HEK293T (cell line): ENCODE results near the gene SLC25A22.

Experiments used
- CTCF ChIA-PET: fragments of 350-600 bp; formaldehyde crosslinking; extraction: SDS; loops from one replicate; lab custom pipeline; 2021; ENCODE audit warnings: antibody characterized with exemption, inconsistent platforms; lab: Yijun Ruan, JAX
- POLR2A ChIA-PET: fragments of 350-600 bp; formaldehyde crosslinking; extraction: SDS; loops from one replicate; lab custom pipeline; 2020; ENCODE audit warnings: antibody characterized with exemption, inconsistent platforms; lab: Yijun Ruan, JAX
- DNase-seq: peaks from one replicate; pipeline ENCODE4 v3.0.0; 2012; ENCODE audit warnings: mixed read lengths; ENCODE audit errors: extremely low spot score
- ARNT ChIP-seq: fragments of 450-650 bp; IDR thresholded peaks from 2 replicates; pipeline ENCODE4 v1.6.1; 2017; ENCODE audit warnings: mild to moderate bottlenecking
- BHLHE40 ChIP-seq: fragments of 450-650 bp; IDR thresholded peaks from 2 replicates; pipeline ENCODE4 v1.6.1; 2016; ENCODE audit warnings: mild to moderate bottlenecking, moderate library complexity, borderline replicate concordance
- CTBP1 ChIP-seq: fragments of 450-650 bp; IDR thresholded peaks from 2 replicates; pipeline ENCODE4 v1.6.1; 2016; ENCODE audit warnings: borderline replicate concordance
- ELF4 ChIP-seq: fragments of 450-650 bp; IDR thresholded peaks from 2 replicates; pipeline ENCODE4 v1.6.1; 2017; ENCODE audit warnings: antibody characterized with exemption
- FOXA1 ChIP-seq: fragments of 450-650 bp; IDR thresholded peaks from 2 replicates; pipeline ENCODE4 v1.6.1; 2016; ENCODE audit warnings: mild to moderate bottlenecking
- FOXK2 ChIP-seq: fragments of 450-650 bp; IDR thresholded peaks from 2 replicates; pipeline ENCODE4 v1.6.1; 2016; ENCODE audit warnings: mild to moderate bottlenecking
- FOXM1 ChIP-seq: fragments of 450-650 bp; IDR thresholded peaks from 2 replicates; pipeline ENCODE4 v1.6.1; 2017; ENCODE audit warnings: mild to moderate bottlenecking, borderline replicate concordance
- HDGF ChIP-seq: fragments of 450-650 bp; IDR thresholded peaks from 2 replicates; pipeline ENCODE4 v1.6.1; 2017; ENCODE audit warnings: antibody characterized with exemption, borderline replicate concordance
- L3MBTL2 ChIP-seq: fragments of 450-650 bp; conservative IDR thresholded peaks from 2 replicates; pipeline ENCODE4 v1.6.1; 2016; ENCODE audit warnings: mild to moderate bottlenecking
- LEF1 ChIP-seq: fragments of 450-650 bp; IDR thresholded peaks from 2 replicates; pipeline ENCODE4 v1.6.1; 2017; ENCODE audit warnings: mild to moderate bottlenecking, borderline replicate concordance
- NFRKB ChIP-seq: fragments of 450-650 bp; IDR thresholded peaks from 2 replicates; pipeline ENCODE4 v1.6.1; 2016; ENCODE audit warnings: mild to moderate bottlenecking, moderate library complexity
- PKNOX1 ChIP-seq: fragments of 450-650 bp; IDR thresholded peaks from 2 replicates; pipeline ENCODE4 v1.6.1; 2016
- SP1 ChIP-seq: fragments of 450-650 bp; IDR thresholded peaks from 2 replicates; pipeline ENCODE4 v1.6.1; 2017
- SUZ12 ChIP-seq: fragments of 450-650 bp; IDR thresholded peaks from 2 replicates; pipeline ENCODE4 v1.6.1; 2016; ENCODE audit warnings: mild to moderate bottlenecking
- TARDBP ChIP-seq: fragments of 450-650 bp; IDR thresholded peaks from 2 replicates; pipeline ENCODE4 v1.6.1; 2016
- ZNF384 ChIP-seq: fragments of 450-650 bp; IDR thresholded peaks from 2 replicates; pipeline ENCODE4 v1.6.1; 2016

Gene SLC25A22

GRCh38 chr11:831961-832528 lies 34.0 kb upstream of the SLC25A22 start:
- ChIA-PET POLR2A (interaction anchor here (0.6 to 8.0 kb wide), 9 partner anchors 10 to 187 kb away, joined by 3 to 63 read pairs (median 4); partner anchors contain the start of genes PNPLA2, POLR2L, RPLP2 and TSPAN4), CTCF (interaction anchor here (1.2 kb wide), 1 partner anchor 17 kb away, joined by 3 read pairs; no protein-coding TSS in a partner anchor)
- TF ChIP-seq FOXM1: peak; percentile 35; the same call in 1 of the 2 replicates
- TF ChIP-seq SUZ12: no peak
- no peak for DNase-seq

- no peak for DNase-seq
- TF ChIP-seq BHLHE40 (no peak), ZNF384 (no peak), LEF1 (no peak), ARNT (no peak), FOXA1 (no peak), HDGF (no peak), FOXM1 (no peak)
- POLR2A ChIA-PET: interaction anchor here (1.0 to 8.0 kb wide), 6 partner anchors 9 to 27 kb away, joined by 3 to 63 read pairs (median 8); partner anchors contain the start of genes PNPLA2, POLR2L, RPLP2 and TSPAN4
- CTCF ChIA-PET: interaction anchor here (1.2 kb wide), 1 partner anchor 17 kb away, joined by 3 read pairs; no protein-coding TSS in a partner anchor
Observed at GRCh38 chr11:831118-831864, 33.2 kb upstream of the SLC25A22 start.

- no peak for TF ChIP-seq NFRKB
- no peak for TF ChIP-seq HDGF
- TF ChIP-seq FOXK2: no peak
- TF ChIP-seq SUZ12: no peak
- no peak for TF ChIP-seq LEF1
- TF ChIP-seq ARNT: no peak
- TF ChIP-seq TARDBP: no peak
- TF ChIP-seq L3MBTL2: no peak
- TF ChIP-seq ZNF384: no peak
- TF ChIP-seq CTBP1: no peak
- no peak for TF ChIP-seq FOXA1
- TF ChIP-seq PKNOX1: no peak
- TF ChIP-seq FOXM1: no peak
- no peak for TF ChIP-seq BHLHE40
- POLR2A ChIA-PET: interaction anchor here (1.2 to 8.0 kb wide), 4 partner anchors 11 to 26 kb away, joined by 4 to 63 read pairs (median 26); partner anchors contain the start of genes PNPLA2, POLR2L, RPLP2 and TSPAN4
- DNase-seq: peak; percentile 52
- CTCF ChIA-PET: interaction anchor here (1.2 kb wide), 1 partner anchor 18 kb away, joined by 3 read pairs; no protein-coding TSS in a partner anchor
Observed at GRCh38 chr11:830295-831117, 32.4 kb upstream of the SLC25A22 start.

GRCh38 chr11:829847-830294 lies 31.8 kb upstream of the SLC25A22 start:
- POLR2A ChIA-PET: interaction anchor here (2.2 to 8.0 kb wide), 4 partner anchors 10 to 21 kb away, joined by 11 to 63 read pairs (median 26); partner anchors contain the start of genes PNPLA2, POLR2L, RPLP2 and TSPAN4
- CTCF ChIA-PET: no interaction called here
- DNase-seq: no peak
- no peak for TF ChIP-seq FOXA1
- no peak for TF ChIP-seq TARDBP
- no peak for TF ChIP-seq LEF1
- no peak for TF ChIP-seq FOXM1
- TF ChIP-seq SP1: no peak
- TF ChIP-seq CTBP1: no peak
- no peak for TF ChIP-seq ZNF384
- no peak for TF ChIP-seq NFRKB
- no peak for TF ChIP-seq ELF4
- no peak for TF ChIP-seq HDGF
- TF ChIP-seq SUZ12: no peak
- TF ChIP-seq BHLHE40: no peak
- no peak for TF ChIP-seq FOXK2
- TF ChIP-seq ARNT: no peak
- no peak for TF ChIP-seq L3MBTL2
- no peak for TF ChIP-seq PKNOX1

- TF ChIP-seq ZNF384: no peak
- no peak for DNase-seq
- ChIA-PET CTCF (no interaction called here), POLR2A (interaction anchor here (2.2 to 8.0 kb wide), 3 partner anchors 10 to 20 kb away, joined by 11 to 63 read pairs (median 11); partner anchors contain the start of genes PNPLA2, POLR2L, RPLP2 and TSPAN4)
Observed at GRCh38 chr11:829176-829846, 31.2 kb upstream of the SLC25A22 start.
